ENCODE data around the gene PAX8.

PAX8 gene

GRCh38 chr2:113273981-113274380, 4.7 kb downstream of the PAX8 start:
- Mint-ChIP-seq H3K27me3 (peaks cover 74% of the 10 kb centered on the region), H3K27ac (ENCODE audit: low read depth) (no peak overlapping the region), H3K4me3 (no peak overlapping the region), H3K36me3 (ENCODE audit: insufficient read depth) (peaks cover 1% of the 10 kb centered on the region), H3K9me3 (no peaks in the 10 kb centered on the region), H3K4me1 (no peaks in the 10 kb centered on the region)
- DNase-seq (ENCODE audit: low spot score in 2 of 2): no peak
- no peak for ATAC-seq (replicated peaks; ENCODE audit: extremely low read depth, poor library complexity, severe bottlenecking)

- H3K36me3 Mint-ChIP-seq (ENCODE audit: insufficient read depth): peaks cover 2% of the 10 kb centered on the region
- no peak overlapping the region for H3K27ac Mint-ChIP-seq (ENCODE audit: low read depth)
- no peaks in the 10 kb centered on the region for H3K4me1 Mint-ChIP-seq
- DNase-seq (ENCODE audit: low spot score in 2 of 2) (peak in 1 of 2 donors; percentile 25), ATAC-seq (replicated peaks; ENCODE audit: extremely low read depth, poor library complexity, severe bottlenecking) (peak; percentile 86)
- H3K9me3 Mint-ChIP-seq: no peaks in the 10 kb centered on the region
- peaks cover 68% of the 10 kb centered on the region for H3K27me3 Mint-ChIP-seq
- H3K4me3 Mint-ChIP-seq: no peak overlapping the region
These were observed 5.6 kb downstream of the PAX8 start for GRCh38 chr2:113273027-113273551.

GRCh38 chr2:113272477-113272876, 6.2 kb downstream of the PAX8 start:
- Mint-ChIP-seq H3K27me3 (peaks cover 68% of the 10 kb centered on the region), H3K27ac (ENCODE audit: low read depth) (no peak overlapping the region), H3K4me1 (no peaks in the 10 kb centered on the region), H3K9me3 (no peaks in the 10 kb centered on the region), H3K4me3 (no peak overlapping the region), H3K36me3 (ENCODE audit: insufficient read depth) (peaks cover 4% of the 10 kb centered on the region)
- no peak for ATAC-seq (replicated peaks; ENCODE audit: extremely low read depth, poor library complexity, severe bottlenecking)
- DNase-seq (ENCODE audit: low spot score in 2 of 2): no peak

GRCh38 chr2:113268621-113269360, 9.9 kb downstream of the PAX8 start:
- no peak overlapping the region for H3K4me3 Mint-ChIP-seq
- DNase-seq (ENCODE audit: low spot score in 2 of 2) (no peak), ATAC-seq (replicated peaks; ENCODE audit: extremely low read depth, poor library complexity, severe bottlenecking) (no peak)
- H3K4me1 Mint-ChIP-seq: no peaks in the 10 kb centered on the region
- H3K36me3 Mint-ChIP-seq (ENCODE audit: insufficient read depth): peaks cover 8% of the 10 kb centered on the region
- H3K27ac Mint-ChIP-seq (ENCODE audit: low read depth): no peak overlapping the region
- peaks cover 47% of the 10 kb centered on the region for H3K27me3 Mint-ChIP-seq
- H3K9me3 Mint-ChIP-seq: no peaks in the 10 kb centered on the region

- H3K27ac Mint-ChIP-seq (ENCODE audit: low read depth): no peak overlapping the region
- DNase-seq (ENCODE audit: low spot score in 2 of 2) (no peak), ATAC-seq (replicated peaks; ENCODE audit: extremely low read depth, poor library complexity, severe bottlenecking) (no peak)
- H3K4me3 Mint-ChIP-seq: no peak overlapping the region
- no peaks in the 10 kb centered on the region for H3K4me1 Mint-ChIP-seq
- H3K27me3 Mint-ChIP-seq: peaks cover 23% of the 10 kb centered on the region
- peaks cover 8% of the 10 kb centered on the region for H3K36me3 Mint-ChIP-seq (ENCODE audit: insufficient read depth)
- no peaks in the 10 kb centered on the region for H3K9me3 Mint-ChIP-seq
These were observed 12.3 kb downstream of the PAX8 start for GRCh38 chr2:113266431-113266830.

GRCh38 chr2:113264713-113265403, 13.9 kb downstream of the PAX8 start:
- ATAC-seq (replicated peaks; ENCODE audit: extremely low read depth, poor library complexity, severe bottlenecking) (no peak), DNase-seq (ENCODE audit: low spot score in 2 of 2) (no peak)
- no peaks in the 10 kb centered on the region for H3K9me3 Mint-ChIP-seq
- H3K4me1 Mint-ChIP-seq: no peaks in the 10 kb centered on the region
- H3K27me3 Mint-ChIP-seq: peaks cover 11% of the 10 kb centered on the region
- H3K27ac Mint-ChIP-seq (ENCODE audit: low read depth): no peak overlapping the region
- H3K36me3 Mint-ChIP-seq (ENCODE audit: insufficient read depth): peaks cover 8% of the 10 kb centered on the region
- H3K4me3 Mint-ChIP-seq: no peak overlapping the region

- Mint-ChIP-seq H3K4me1 (no peaks in the 10 kb centered on the region), H3K36me3 (ENCODE audit: insufficient read depth) (peaks cover 8% of the 10 kb centered on the region), H3K27me3 (peaks cover 11% of the 10 kb centered on the region), H3K9me3 (no peaks in the 10 kb centered on the region), H3K27ac (ENCODE audit: low read depth) (no peak overlapping the region), H3K4me3 (no peak overlapping the region)
- ATAC-seq (replicated peaks; ENCODE audit: extremely low read depth, poor library complexity, severe bottlenecking) (no peak), DNase-seq (ENCODE audit: low spot score in 2 of 2) (no peak)
These were observed 15.2 kb downstream of the PAX8 start for GRCh38 chr2:113263546-113263945.

- Mint-ChIP-seq H3K4me1 (no peaks in the 10 kb centered on the region), H3K4me3 (no peak overlapping the region), H3K9me3 (no peaks in the 10 kb centered on the region), H3K36me3 (ENCODE audit: insufficient read depth) (peaks cover 5% of the 10 kb centered on the region), H3K27ac (ENCODE audit: low read depth) (no peak overlapping the region), H3K27me3 (peaks cover 11% of the 10 kb centered on the region)
- ATAC-seq (replicated peaks; ENCODE audit: extremely low read depth, poor library complexity, severe bottlenecking) (no peak), DNase-seq (ENCODE audit: low spot score in 2 of 2) (no peak)
These were observed 17.7 kb downstream of the PAX8 start for GRCh38 chr2:113260991-113261390.

GRCh38 chr2:113258471-113259147, 20.1 kb downstream of the PAX8 start:
- peaks cover 2% of the 10 kb centered on the region for H3K36me3 Mint-ChIP-seq (ENCODE audit: insufficient read depth)
- peak overlapping the region; percentile 40 for H3K27ac Mint-ChIP-seq (ENCODE audit: low read depth)
- ATAC-seq (replicated peaks; ENCODE audit: extremely low read depth, poor library complexity, severe bottlenecking): no peak
- no peaks in the 10 kb centered on the region for H3K27me3 Mint-ChIP-seq
- peaks cover 13% of the 10 kb centered on the region for H3K4me1 Mint-ChIP-seq
- no peaks in the 10 kb centered on the region for H3K9me3 Mint-ChIP-seq
- DNase-seq (ENCODE audit: low spot score in 2 of 2): no peak
- no peak overlapping the region for H3K4me3 Mint-ChIP-seq

GRCh38 chr2:113257516-113258264, 21.0 kb downstream of the PAX8 start:
- DNase-seq (ENCODE audit: low spot score in 2 of 2) (no peak), ATAC-seq (replicated peaks; ENCODE audit: extremely low read depth, poor library complexity, severe bottlenecking) (no peak)
- H3K27me3 Mint-ChIP-seq: no peaks in the 10 kb centered on the region
- no peaks in the 10 kb centered on the region for H3K9me3 Mint-ChIP-seq
- peaks cover 2% of the 10 kb centered on the region for H3K36me3 Mint-ChIP-seq (ENCODE audit: insufficient read depth)
- no peak overlapping the region for H3K4me3 Mint-ChIP-seq
- peak overlapping the region; percentile 40 for H3K27ac Mint-ChIP-seq (ENCODE audit: low read depth)
- H3K4me1 Mint-ChIP-seq: peaks cover 22% of the 10 kb centered on the region

- peak overlapping the region; percentile 68 for H3K27ac Mint-ChIP-seq (ENCODE audit: low read depth)
- ATAC-seq (replicated peaks; ENCODE audit: extremely low read depth, poor library complexity, severe bottlenecking) (no peak), DNase-seq (ENCODE audit: low spot score in 2 of 2) (no peak)
- no peaks in the 10 kb centered on the region for H3K27me3 Mint-ChIP-seq
- H3K36me3 Mint-ChIP-seq (ENCODE audit: insufficient read depth): peaks cover 2% of the 10 kb centered on the region
- H3K4me1 Mint-ChIP-seq: peaks cover 45% of the 10 kb centered on the region
- no peaks in the 10 kb centered on the region for H3K9me3 Mint-ChIP-seq
- no peak overlapping the region for H3K4me3 Mint-ChIP-seq
These were observed 23.3 kb downstream of the PAX8 start for GRCh38 chr2:113255140-113256070.
